Activated CD4-positive, alpha-beta T cell treated with anti-CD3 and anti-CD28 coated beads, Interleukin-2, amount 10 ng/mL, durations not matched to agents 24 days and 14 days (primary cell): ENCODE results near the gene ZMYND10. TPM values are rescaled to one million over a fixed set of nuclear protein-coding genes. Genes with fewer than 3 reads are reported as not detected.
A peak's percentile ranks its signal among the peaks of the same experiment; 100 is the strongest.

Source experiments
- DNase-seq: peaks from one replicate; pipeline ENCODE4 v3.0.0; 2022
- H3K27ac Mint-ChIP-seq: one replicate; pipeline ENCODE4 v1.8.0; 2022; ENCODE audit warnings: mild to moderate bottlenecking, mixed read lengths
- H3K27me3 Mint-ChIP-seq: one replicate; pipeline ENCODE4 v1.8.0; 2022; ENCODE audit warnings: mixed read lengths
- H3K36me3 Mint-ChIP-seq: one replicate; pipeline ENCODE4 v1.8.0; 2022; ENCODE audit warnings: low read depth, mild to moderate bottlenecking, mixed read lengths
- H3K4me1 Mint-ChIP-seq: one replicate; pipeline ENCODE4 v1.8.0; 2021; ENCODE audit warnings: mixed read lengths
- H3K4me3 Mint-ChIP-seq: one replicate; pipeline ENCODE4 v1.8.0; 2022; ENCODE audit warnings: mild to moderate bottlenecking, moderate library complexity, mixed read lengths
- H3K9me3 Mint-ChIP-seq: one replicate; pipeline ENCODE4 v1.8.0; 2021; ENCODE audit warnings: mixed read lengths
- intact Hi-C: fragments of 100-400 bp; cut with micrococcal nuclease; formaldehyde crosslinking; loops from one replicate; pipeline ENCODE4 v1.15.1; 2023
- total RNA-seq: library from RNA; stranded (reverse); gene quantifications from 2 replicates; pipeline ENCODE4 v1.2.3, GENCODE V29; 2022

ZMYND10 gene
- total RNA-seq, 1 donor from 2014 or later: 1.2 TPM

GRCh38 chr3:50304601-50305000, 40.9 kb downstream of the ZMYND10 start:
- no peaks in the 10 kb centered on the region for H3K27me3 Mint-ChIP-seq
- no peak overlapping the region for H3K27ac Mint-ChIP-seq
- intact Hi-C loops: no loop called here
- no peak overlapping the region for H3K4me3 Mint-ChIP-seq
- peaks cover 14% of the 10 kb centered on the region for H3K4me1 Mint-ChIP-seq
- no peak for DNase-seq
- H3K9me3 Mint-ChIP-seq: no peaks in the 10 kb centered on the region
- H3K36me3 Mint-ChIP-seq: no peaks in the 10 kb centered on the region

- H3K4me1 Mint-ChIP-seq: peaks cover 19% of the 10 kb centered on the region
- no peak within 1 kb of the TSS for H3K4me3 Mint-ChIP-seq
- peak; percentile 57 for DNase-seq
- no peak within 1 kb of the TSS for H3K27ac Mint-ChIP-seq
- intact Hi-C loops: no loop called here
- no peaks in the 10 kb centered on the region for H3K36me3 Mint-ChIP-seq
- no peaks in the 10 kb centered on the region for H3K9me3 Mint-ChIP-seq
- no peaks in the 10 kb centered on the region for H3K27me3 Mint-ChIP-seq
Measured at GRCh38 chr3:50303013-50303815, 42.3 kb downstream of the ZMYND10 start, which contains the start of gene HYAL1. TSS of gene HYAL1 (minus strand) at chr3:50303574. CDS start at chr3:50302956, 618 bp downstream.

GRCh38 chr3:50302095-50303012, 43.2 kb downstream of the ZMYND10 start:
- Mint-ChIP-seq H3K4me3 (no peak overlapping the region), H3K36me3 (no peaks in the 10 kb centered on the region), H3K4me1 (peaks cover 22% of the 10 kb centered on the region), H3K27me3 (no peaks in the 10 kb centered on the region), H3K9me3 (no peaks in the 10 kb centered on the region), H3K27ac (no peak overlapping the region)
- intact Hi-C loops: no loop called here
- DNase-seq: no peak

- Mint-ChIP-seq H3K27ac (peak overlapping the region; percentile 98), H3K4me1 (peaks cover 22% of the 10 kb centered on the region), H3K27me3 (no peaks in the 10 kb centered on the region), H3K4me3 (peak overlapping the region; percentile 99), H3K36me3 (peaks cover 2% of the 10 kb centered on the region), H3K9me3 (no peaks in the 10 kb centered on the region)
- intact Hi-C loops: no loop called here
- no peak for DNase-seq
Measured at GRCh38 chr3:50300681-50301254, 44.8 kb downstream of the ZMYND10 start.

GRCh38 chr3:50299929-50300680, 45.4 kb downstream of the ZMYND10 start:
- Mint-ChIP-seq H3K4me1 (peaks cover 22% of the 10 kb centered on the region), H3K36me3 (peaks cover 2% of the 10 kb centered on the region)

GRCh38 chr3:50299638-50299928, 45.9 kb downstream of the ZMYND10 start:
- Mint-ChIP-seq H3K4me1 (peaks cover 22% of the 10 kb centered on the region), H3K27ac (peak overlapping the region; percentile 98), H3K27me3 (no peaks in the 10 kb centered on the region), H3K36me3 (peaks cover 2% of the 10 kb centered on the region), H3K4me3 (peak overlapping the region; percentile 99), H3K9me3 (no peaks in the 10 kb centered on the region)
- intact Hi-C loops: loop anchor here (1.0 to 10.0 kb wide), 6 partner anchors 22 to 625 kb away; partner anchors contain the start of genes APEH, CISH, CYB561D2 and NPRL2
- DNase-seq: no peak

More at GRCh38 chr3:50299929-50300680, 45.4 kb downstream of the ZMYND10 start:
- H3K9me3 Mint-ChIP-seq: no peaks in the 10 kb centered on the region
- peak overlapping the region; percentile 99 for H3K4me3 Mint-ChIP-seq
- H3K27me3 Mint-ChIP-seq: no peaks in the 10 kb centered on the region
- peak overlapping the region; percentile 98 for H3K27ac Mint-ChIP-seq
- DNase-seq: no peak
- intact Hi-C loops: loop anchor here (1.0 to 10.0 kb wide), 6 partner anchors 21 to 625 kb away; partner anchors contain the start of genes APEH, CISH, CYB561D2 and NPRL2

GRCh38 chr3:50298836-50299637, 46.5 kb downstream of the ZMYND10 start, which contains the start of the genes HYAL3 and NAA80:
TSS of gene HYAL3 (minus strand) at chr3:50299405. CDS start at chr3:50295602, 3,803 bp downstream.
TSS of gene NAA80 (minus strand) at chr3:50299405. CDS start at chr3:50297463, 1,942 bp downstream.
- Mint-ChIP-seq H3K36me3 (peaks cover 2% of the 10 kb centered on the region), H3K4me3 (peak within 1 kb of the TSS; percentile 99), H3K4me1 (peaks cover 22% of the 10 kb centered on the region), H3K9me3 (no peaks in the 10 kb centered on the region), H3K27me3 (no peaks in the 10 kb centered on the region), H3K27ac (peak within 1 kb of the TSS; percentile 98)
- DNase-seq: peak; percentile 100
- intact Hi-C loops: loop anchor here (1.0 to 10.0 kb wide), 6 partner anchors 22 to 624 kb away; partner anchors contain the start of genes APEH, CISH, CYB561D2 and NPRL2

- peaks cover 22% of the 10 kb centered on the region for H3K4me1 Mint-ChIP-seq
- H3K36me3 Mint-ChIP-seq: peaks cover 2% of the 10 kb centered on the region
- intact Hi-C loops: loop anchor here (2.0 to 10.0 kb wide), 3 partner anchors 53 to 623 kb away; partner anchors contain the start of genes APEH, CISH, CYB561D2 and NPRL2
- peak overlapping the region; percentile 98 for H3K27ac Mint-ChIP-seq
- no peaks in the 10 kb centered on the region for H3K9me3 Mint-ChIP-seq
- no peaks in the 10 kb centered on the region for H3K27me3 Mint-ChIP-seq
- H3K4me3 Mint-ChIP-seq: peak overlapping the region; percentile 99
- peak; percentile 73 for DNase-seq
Measured at GRCh38 chr3:50297896-50298725, 47.4 kb downstream of the ZMYND10 start.

- H3K27ac Mint-ChIP-seq: no peak overlapping the region
- peak overlapping the region; percentile 99 for H3K4me3 Mint-ChIP-seq
- H3K4me1 Mint-ChIP-seq: peaks cover 29% of the 10 kb centered on the region
- peaks cover 2% of the 10 kb centered on the region for H3K36me3 Mint-ChIP-seq
- no peaks in the 10 kb centered on the region for H3K27me3 Mint-ChIP-seq
- intact Hi-C loops: loop anchor here (5.0 to 10.0 kb wide), 2 partner anchors 315 to 623 kb away; partner anchors contain the start of genes APEH and CISH
- peak; percentile 59 for DNase-seq
- no peaks in the 10 kb centered on the region for H3K9me3 Mint-ChIP-seq
Measured at GRCh38 chr3:50297384-50297775, 48.2 kb downstream of the ZMYND10 start.

- Mint-ChIP-seq H3K36me3 (peaks cover 2% of the 10 kb centered on the region), H3K4me1 (peaks cover 29% of the 10 kb centered on the region), H3K9me3 (no peaks in the 10 kb centered on the region), H3K4me3 (no peak overlapping the region), H3K27me3 (no peaks in the 10 kb centered on the region), H3K27ac (no peak overlapping the region)
- peak; percentile 58 for DNase-seq
- intact Hi-C loops: loop anchor here (5.0 to 10.0 kb wide), 2 partner anchors 315 to 622 kb away; partner anchors contain the start of genes APEH and CISH
Measured at GRCh38 chr3:50296721-50297383, 48.7 kb downstream of the ZMYND10 start.
